Measurements from ENCODE around the gene MGAT5.

Gene MGAT5

DNA sequence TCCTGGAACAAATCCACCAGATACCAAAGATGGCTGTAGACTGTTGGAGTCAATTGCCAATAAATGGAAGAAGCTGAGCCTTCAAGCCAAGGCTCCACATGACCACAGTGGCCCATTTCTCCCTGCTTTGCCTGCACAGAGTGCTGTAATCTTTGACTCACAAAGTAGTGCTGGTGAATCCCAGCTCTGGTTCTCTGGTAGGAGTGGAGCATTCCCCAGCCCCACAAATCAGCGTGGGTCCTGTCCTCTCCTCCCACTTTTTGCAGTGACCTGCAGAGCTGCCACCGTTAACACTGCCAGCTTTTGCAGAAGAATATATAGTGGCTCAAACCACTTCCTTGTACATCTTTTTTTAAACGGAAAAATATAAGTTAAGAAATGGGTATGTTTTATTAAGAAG is 93.9 kb downstream of the MGAT5 start:
- ATAC-seq = no peak
- TF ChIP-seq PPARA (CRISPR knock-in tag; IDR thresholded peaks at IDR 0.05; ENCODE audit: borderline replicate concordance) (no peak), SNAI2 (CRISPR knock-in tag; IDR thresholded peaks at IDR 0.05) (no peak), ZNF70 (CRISPR knock-in tag; IDR thresholded peaks at IDR 0.05) (no peak), ARNTL (CRISPR knock-in tag; IDR thresholded peaks at IDR 0.05; ENCODE audit: borderline replicate concordance, low read depth) (no peak), ESRRG (CRISPR knock-in tag; IDR thresholded peaks at IDR 0.05) (no peak), ZNF8 (CRISPR knock-in tag; IDR thresholded peaks at IDR 0.05) (no peak), CSDC2 (CRISPR knock-in tag; IDR thresholded peaks at IDR 0.05) (no peak), ZC3H10 (CRISPR knock-in tag; IDR thresholded peaks at IDR 0.05) (no peak), GLIS3 (CRISPR knock-in tag; IDR thresholded peaks at IDR 0.05) (no peak), ZFP30 (CRISPR knock-in tag; IDR thresholded peaks at IDR 0.05) (no peak), ZFP3 (CRISPR knock-in tag; IDR thresholded peaks at IDR 0.05) (no peak), RARB (CRISPR knock-in tag; IDR thresholded peaks at IDR 0.05) (no peak), TCF4 (CRISPR knock-in tag; IDR thresholded peaks at IDR 0.05; ENCODE audit: borderline replicate concordance) (no peak), OSR1 (CRISPR knock-in tag; IDR thresholded peaks at IDR 0.05) (no peak), ISL1 (CRISPR knock-in tag; IDR thresholded peaks at IDR 0.05) (no peak)
- TF ChIP-seq, protein P1, sequence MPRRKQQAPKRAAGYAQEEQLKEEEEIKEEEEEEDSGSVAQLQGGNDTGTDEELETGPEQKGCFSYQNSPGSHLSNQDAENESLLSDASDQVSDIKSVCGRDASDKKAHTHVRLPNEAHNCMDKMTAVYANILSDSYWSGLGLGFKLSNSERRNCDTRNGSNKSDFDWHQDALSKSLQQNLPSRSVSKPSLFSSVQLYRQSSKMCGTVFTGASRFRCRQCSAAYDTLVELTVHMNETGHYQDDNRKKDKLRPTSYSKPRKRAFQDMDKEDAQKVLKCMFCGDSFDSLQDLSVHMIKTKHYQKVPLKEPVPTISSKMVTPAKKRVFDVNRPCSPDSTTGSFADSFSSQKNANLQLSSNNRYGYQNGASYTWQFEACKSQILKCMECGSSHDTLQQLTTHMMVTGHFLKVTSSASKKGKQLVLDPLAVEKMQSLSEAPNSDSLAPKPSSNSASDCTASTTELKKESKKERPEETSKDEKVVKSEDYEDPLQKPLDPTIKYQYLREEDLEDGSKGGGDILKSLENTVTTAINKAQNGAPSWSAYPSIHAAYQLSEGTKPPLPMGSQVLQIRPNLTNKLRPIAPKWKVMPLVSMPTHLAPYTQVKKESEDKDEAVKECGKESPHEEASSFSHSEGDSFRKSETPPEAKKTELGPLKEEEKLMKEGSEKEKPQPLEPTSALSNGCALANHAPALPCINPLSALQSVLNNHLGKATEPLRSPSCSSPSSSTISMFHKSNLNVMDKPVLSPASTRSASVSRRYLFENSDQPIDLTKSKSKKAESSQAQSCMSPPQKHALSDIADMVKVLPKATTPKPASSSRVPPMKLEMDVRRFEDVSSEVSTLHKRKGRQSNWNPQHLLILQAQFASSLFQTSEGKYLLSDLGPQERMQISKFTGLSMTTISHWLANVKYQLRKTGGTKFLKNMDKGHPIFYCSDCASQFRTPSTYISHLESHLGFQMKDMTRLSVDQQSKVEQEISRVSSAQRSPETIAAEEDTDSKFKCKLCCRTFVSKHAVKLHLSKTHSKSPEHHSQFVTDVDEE (CRISPR knock-in tag; IDR thresholded peaks at IDR 0.05) = no peak
- TF ChIP-seq, protein P2, sequence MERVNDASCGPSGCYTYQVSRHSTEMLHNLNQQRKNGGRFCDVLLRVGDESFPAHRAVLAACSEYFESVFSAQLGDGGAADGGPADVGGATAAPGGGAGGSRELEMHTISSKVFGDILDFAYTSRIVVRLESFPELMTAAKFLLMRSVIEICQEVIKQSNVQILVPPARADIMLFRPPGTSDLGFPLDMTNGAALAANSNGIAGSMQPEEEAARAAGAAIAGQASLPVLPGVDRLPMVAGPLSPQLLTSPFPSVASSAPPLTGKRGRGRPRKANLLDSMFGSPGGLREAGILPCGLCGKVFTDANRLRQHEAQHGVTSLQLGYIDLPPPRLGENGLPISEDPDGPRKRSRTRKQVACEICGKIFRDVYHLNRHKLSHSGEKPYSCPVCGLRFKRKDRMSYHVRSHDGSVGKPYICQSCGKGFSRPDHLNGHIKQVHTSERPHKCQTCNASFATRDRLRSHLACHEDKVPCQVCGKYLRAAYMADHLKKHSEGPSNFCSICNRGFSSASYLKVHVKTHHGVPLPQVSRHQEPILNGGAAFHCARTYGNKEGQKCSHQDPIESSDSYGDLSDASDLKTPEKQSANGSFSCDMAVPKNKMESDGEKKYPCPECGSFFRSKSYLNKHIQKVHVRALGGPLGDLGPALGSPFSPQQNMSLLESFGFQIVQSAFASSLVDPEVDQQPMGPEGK (CRISPR knock-in tag; IDR thresholded peaks at IDR 0.05; ENCODE audit: borderline replicate concordance) = no peak
- TF ChIP-seq, protein P3, sequence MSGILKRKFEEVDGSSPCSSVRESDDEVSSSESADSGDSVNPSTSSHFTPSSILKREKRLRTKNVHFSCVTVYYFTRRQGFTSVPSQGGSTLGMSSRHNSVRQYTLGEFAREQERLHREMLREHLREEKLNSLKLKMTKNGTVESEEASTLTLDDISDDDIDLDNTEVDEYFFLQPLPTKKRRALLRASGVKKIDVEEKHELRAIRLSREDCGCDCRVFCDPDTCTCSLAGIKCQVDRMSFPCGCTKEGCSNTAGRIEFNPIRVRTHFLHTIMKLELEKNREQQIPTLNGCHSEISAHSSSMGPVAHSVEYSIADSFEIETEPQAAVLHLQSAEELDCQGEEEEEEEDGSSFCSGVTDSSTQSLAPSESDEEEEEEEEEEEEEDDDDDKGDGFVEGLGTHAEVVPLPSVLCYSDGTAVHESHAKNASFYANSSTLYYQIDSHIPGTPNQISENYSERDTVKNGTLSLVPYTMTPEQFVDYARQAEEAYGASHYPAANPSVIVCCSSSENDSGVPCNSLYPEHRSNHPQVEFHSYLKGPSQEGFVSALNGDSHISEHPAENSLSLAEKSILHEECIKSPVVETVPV (CRISPR knock-in tag; IDR thresholded peaks at IDR 0.05) = no peak
- TF ChIP-seq, protein P4, sequence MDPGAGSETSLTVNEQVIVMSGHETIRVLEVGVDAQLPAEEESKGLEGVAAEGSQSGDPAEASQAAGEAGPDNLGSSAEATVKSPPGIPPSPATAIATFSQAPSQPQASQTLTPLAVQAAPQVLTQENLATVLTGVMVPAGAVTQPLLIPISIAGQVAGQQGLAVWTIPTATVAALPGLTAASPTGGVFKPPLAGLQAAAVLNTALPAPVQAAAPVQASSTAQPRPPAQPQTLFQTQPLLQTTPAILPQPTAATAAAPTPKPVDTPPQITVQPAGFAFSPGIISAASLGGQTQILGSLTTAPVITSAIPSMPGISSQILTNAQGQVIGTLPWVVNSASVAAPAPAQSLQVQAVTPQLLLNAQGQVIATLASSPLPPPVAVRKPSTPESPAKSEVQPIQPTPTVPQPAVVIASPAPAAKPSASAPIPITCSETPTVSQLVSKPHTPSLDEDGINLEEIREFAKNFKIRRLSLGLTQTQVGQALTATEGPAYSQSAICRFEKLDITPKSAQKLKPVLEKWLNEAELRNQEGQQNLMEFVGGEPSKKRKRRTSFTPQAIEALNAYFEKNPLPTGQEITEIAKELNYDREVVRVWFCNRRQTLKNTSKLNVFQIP (CRISPR knock-in tag; IDR thresholded peaks at IDR 0.05; ENCODE audit: borderline replicate concordance, low read depth) = no peak
- TF ChIP-seq, protein P5, sequence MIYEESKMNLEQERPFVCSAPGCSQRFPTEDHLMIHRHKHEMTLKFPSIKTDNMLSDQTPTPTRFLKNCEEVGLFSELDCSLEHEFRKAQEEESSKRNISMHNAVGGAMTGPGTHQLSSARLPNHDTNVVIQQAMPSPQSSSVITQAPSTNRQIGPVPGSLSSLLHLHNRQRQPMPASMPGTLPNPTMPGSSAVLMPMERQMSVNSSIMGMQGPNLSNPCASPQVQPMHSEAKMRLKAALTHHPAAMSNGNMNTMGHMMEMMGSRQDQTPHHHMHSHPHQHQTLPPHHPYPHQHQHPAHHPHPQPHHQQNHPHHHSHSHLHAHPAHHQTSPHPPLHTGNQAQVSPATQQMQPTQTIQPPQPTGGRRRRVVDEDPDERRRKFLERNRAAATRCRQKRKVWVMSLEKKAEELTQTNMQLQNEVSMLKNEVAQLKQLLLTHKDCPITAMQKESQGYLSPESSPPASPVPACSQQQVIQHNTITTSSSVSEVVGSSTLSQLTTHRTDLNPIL (CRISPR knock-in tag; IDR thresholded peaks at IDR 0.05; ENCODE audit: low read depth) = no peak

DNA sequence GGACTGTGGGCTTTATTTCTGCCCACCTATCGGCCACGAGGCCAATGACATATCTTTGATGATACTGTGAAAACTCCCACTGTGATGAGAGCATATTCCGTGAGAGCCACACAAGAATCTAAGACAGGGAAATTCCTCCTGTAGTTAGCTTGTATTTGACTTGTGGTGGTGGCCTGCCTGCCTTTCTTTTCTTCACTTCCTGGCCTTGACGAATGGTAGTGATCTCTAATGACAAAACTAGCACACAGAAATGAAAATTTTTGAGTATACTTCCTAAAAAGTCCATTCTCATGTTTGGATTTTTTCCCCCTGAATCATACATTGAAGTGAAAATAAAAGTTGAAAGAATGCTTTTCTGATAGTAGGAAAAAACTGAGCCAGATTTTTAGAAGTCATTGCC is 94.4 kb downstream of the MGAT5 start:
- TF ChIP-seq, protein P2 (CRISPR knock-in tag; IDR thresholded peaks at IDR 0.05; ENCODE audit: borderline replicate concordance) = no peak
- TF ChIP-seq SNAI2 (CRISPR knock-in tag; IDR thresholded peaks at IDR 0.05) = no peak
- TF ChIP-seq, protein P1 (CRISPR knock-in tag; IDR thresholded peaks at IDR 0.05) = no peak
- no peak for TF ChIP-seq ZC3H10 (CRISPR knock-in tag; IDR thresholded peaks at IDR 0.05)
- TF ChIP-seq RARB (CRISPR knock-in tag; IDR thresholded peaks at IDR 0.05) = no peak
- TF ChIP-seq TCF4 (CRISPR knock-in tag; IDR thresholded peaks at IDR 0.05; ENCODE audit: borderline replicate concordance) = no peak
- no peak for TF ChIP-seq ARNTL (CRISPR knock-in tag; IDR thresholded peaks at IDR 0.05; ENCODE audit: borderline replicate concordance, low read depth)
- TF ChIP-seq ZFP3 (CRISPR knock-in tag; IDR thresholded peaks at IDR 0.05) = no peak
- no peak for TF ChIP-seq ZNF8 (CRISPR knock-in tag; IDR thresholded peaks at IDR 0.05)
- TF ChIP-seq ZNF70 (CRISPR knock-in tag; IDR thresholded peaks at IDR 0.05) = no peak
- TF ChIP-seq BACH2 (CRISPR knock-in tag; IDR thresholded peaks at IDR 0.05; ENCODE audit: borderline replicate concordance) = no peak
- no peak for TF ChIP-seq ESRRG (CRISPR knock-in tag; IDR thresholded peaks at IDR 0.05)
- TF ChIP-seq ISL1 (CRISPR knock-in tag; IDR thresholded peaks at IDR 0.05) = no peak
- TF ChIP-seq ZNF565 (CRISPR knock-in tag; conservative IDR thresholded peaks at IDR 0.05; ENCODE audit: low read depth) = no peak
- no peak for TF ChIP-seq OSR1 (CRISPR knock-in tag; IDR thresholded peaks at IDR 0.05)
- no peak for TF ChIP-seq ZFP30 (CRISPR knock-in tag; IDR thresholded peaks at IDR 0.05)
- TF ChIP-seq PPARA (CRISPR knock-in tag; IDR thresholded peaks at IDR 0.05; ENCODE audit: borderline replicate concordance) = no peak
- no peak for ATAC-seq
